ENCODE data around the gene ALOX15. TPM values are rescaled to one million over a fixed set of nuclear protein-coding genes. Genes with fewer than 3 reads are reported as not detected.

The ALOX15 gene
- total RNA-seq, 6 experiments from 2014 or later: not detected

DNA sequence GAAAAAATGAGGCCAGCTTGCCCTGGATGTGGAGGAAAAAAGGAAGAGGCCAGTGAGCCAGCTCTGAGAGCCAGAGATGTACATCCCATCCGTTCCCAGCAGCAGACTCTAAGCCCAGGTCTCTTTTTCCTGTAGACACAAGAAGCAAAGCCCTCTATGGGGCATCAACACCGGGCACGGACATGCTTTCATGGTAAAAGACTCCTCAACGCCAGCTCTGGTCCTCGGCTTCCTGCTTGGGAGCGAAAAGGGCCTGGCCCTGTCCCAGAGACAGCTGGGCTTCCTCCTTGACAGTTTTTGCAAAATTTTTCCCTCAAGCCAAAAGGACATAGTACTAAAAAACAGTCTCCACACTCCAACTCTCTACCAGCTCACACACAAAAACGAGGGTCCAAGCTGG is 35.3 kb upstream of the ALOX15 start:
- H3K27ac Mint-ChIP-seq: no peak overlapping the region
- H3K36me3 Mint-ChIP-seq (ENCODE audit: low read depth): peaks cover 40% of the 10 kb centered on the region
- no peaks in the 10 kb centered on the region for H3K9me3 Mint-ChIP-seq
- no peak for DNase-seq
- TF ChIP-seq, protein P1, sequence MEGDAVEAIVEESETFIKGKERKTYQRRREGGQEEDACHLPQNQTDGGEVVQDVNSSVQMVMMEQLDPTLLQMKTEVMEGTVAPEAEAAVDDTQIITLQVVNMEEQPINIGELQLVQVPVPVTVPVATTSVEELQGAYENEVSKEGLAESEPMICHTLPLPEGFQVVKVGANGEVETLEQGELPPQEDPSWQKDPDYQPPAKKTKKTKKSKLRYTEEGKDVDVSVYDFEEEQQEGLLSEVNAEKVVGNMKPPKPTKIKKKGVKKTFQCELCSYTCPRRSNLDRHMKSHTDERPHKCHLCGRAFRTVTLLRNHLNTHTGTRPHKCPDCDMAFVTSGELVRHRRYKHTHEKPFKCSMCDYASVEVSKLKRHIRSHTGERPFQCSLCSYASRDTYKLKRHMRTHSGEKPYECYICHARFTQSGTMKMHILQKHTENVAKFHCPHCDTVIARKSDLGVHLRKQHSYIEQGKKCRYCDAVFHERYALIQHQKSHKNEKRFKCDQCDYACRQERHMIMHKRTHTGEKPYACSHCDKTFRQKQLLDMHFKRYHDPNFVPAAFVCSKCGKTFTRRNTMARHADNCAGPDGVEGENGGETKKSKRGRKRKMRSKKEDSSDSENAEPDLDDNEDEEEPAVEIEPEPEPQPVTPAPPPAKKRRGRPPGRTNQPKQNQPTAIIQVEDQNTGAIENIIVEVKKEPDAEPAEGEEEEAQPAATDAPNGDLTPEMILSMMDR (IDR thresholded peaks at IDR 0.05): no peak
- peaks cover 3% of the 10 kb centered on the region; the same call in 1 of the 2 replicates for H3K27me3 Mint-ChIP-seq (ENCODE audit: insufficient read depth)
- H3K4me3 Mint-ChIP-seq: no peak overlapping the region
- peaks cover 54% of the 10 kb centered on the region for H3K4me1 Mint-ChIP-seq (ENCODE audit: low read depth)

GRCh38 chr17:4675791-4676190 is 34.3 kb upstream of the ALOX15 start:
- H3K36me3 Mint-ChIP-seq (ENCODE audit: low read depth): peaks cover 44% of the 10 kb centered on the region
- no peak overlapping the region for H3K4me3 Mint-ChIP-seq
- peaks cover 50% of the 10 kb centered on the region for H3K4me1 Mint-ChIP-seq (ENCODE audit: low read depth)
- H3K27me3 Mint-ChIP-seq (ENCODE audit: insufficient read depth): peaks cover 3% of the 10 kb centered on the region; the same call in 1 of the 2 replicates
- TF ChIP-seq, protein P1 (IDR thresholded peaks at IDR 0.05): no peak
- no peak for DNase-seq
- H3K27ac Mint-ChIP-seq: no peak overlapping the region
- H3K9me3 Mint-ChIP-seq: no peaks in the 10 kb centered on the region

DNA sequence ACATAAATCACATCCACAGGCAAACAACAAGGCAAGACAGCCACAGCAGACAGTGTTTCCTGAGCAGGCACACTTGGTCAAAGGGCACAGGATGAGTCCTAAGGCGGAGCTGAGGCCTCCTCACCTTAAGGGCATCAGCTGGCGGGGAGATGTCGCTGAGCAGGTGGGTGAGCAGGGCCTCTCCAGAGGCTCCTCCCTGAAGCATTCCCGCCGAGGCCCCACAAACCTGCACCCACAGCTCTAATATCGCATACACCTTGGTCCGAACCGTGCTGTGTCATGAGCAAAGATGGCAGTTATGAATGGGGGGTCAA is 33.2 kb upstream of the ALOX15 start:
- no peaks in the 10 kb centered on the region for H3K9me3 Mint-ChIP-seq
- TF ChIP-seq, protein P1 (IDR thresholded peaks at IDR 0.05): no peak
- no peak overlapping the region for H3K27ac Mint-ChIP-seq

GRCh38 chr17:4673986-4674684 is 32.7 kb upstream of the ALOX15 start:
- H3K27me3 Mint-ChIP-seq (ENCODE audit: insufficient read depth): peaks cover 3% of the 10 kb centered on the region; the same call in 1 of the 2 replicates
- TF ChIP-seq, protein P1 (IDR thresholded peaks at IDR 0.05): no peak
- no peak overlapping the region for H3K27ac Mint-ChIP-seq
- peaks cover 51% of the 10 kb centered on the region for H3K36me3 Mint-ChIP-seq (ENCODE audit: low read depth)
- no peaks in the 10 kb centered on the region for H3K9me3 Mint-ChIP-seq
- no peak for DNase-seq
- H3K4me1 Mint-ChIP-seq (ENCODE audit: low read depth): peaks cover 34% of the 10 kb centered on the region
- H3K4me3 Mint-ChIP-seq: no peak overlapping the region

More for the DNA sequence above, 33.2 kb upstream of the ALOX15 start:
- Mint-ChIP-seq H3K4me3 (no peak overlapping the region), H3K27me3 (ENCODE audit: insufficient read depth) (peaks cover 3% of the 10 kb centered on the region; the same call in 1 of the 2 replicates), H3K4me1 (ENCODE audit: low read depth) (peaks cover 39% of the 10 kb centered on the region), H3K36me3 (ENCODE audit: low read depth) (peaks cover 47% of the 10 kb centered on the region)
- no peak for DNase-seq

DNA sequence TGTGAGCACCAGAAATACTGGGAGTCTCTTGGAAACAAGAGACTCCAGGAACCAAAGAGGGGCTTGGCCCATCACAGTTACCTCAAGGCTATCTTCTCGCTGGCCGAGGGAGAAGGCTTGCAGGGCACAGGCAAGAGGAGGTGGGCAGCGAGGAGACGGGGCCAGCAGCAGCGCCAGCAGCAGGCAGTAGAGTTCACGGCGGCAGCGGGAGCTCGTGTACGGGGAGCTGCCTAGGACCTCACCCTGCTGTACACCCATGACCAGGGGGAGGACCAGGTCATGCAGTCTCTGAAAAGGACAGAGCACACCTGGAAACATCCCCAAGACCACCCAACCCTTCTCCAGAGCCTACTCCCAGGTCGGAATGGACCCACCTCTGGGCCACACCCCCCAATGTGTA is 31.7 kb upstream of the ALOX15 start:
- no peak overlapping the region for H3K4me3 Mint-ChIP-seq
- H3K27me3 Mint-ChIP-seq (ENCODE audit: insufficient read depth): peaks cover 3% of the 10 kb centered on the region; the same call in 1 of the 2 replicates
- H3K4me1 Mint-ChIP-seq (ENCODE audit: low read depth): peaks cover 24% of the 10 kb centered on the region
- peaks cover 51% of the 10 kb centered on the region for H3K36me3 Mint-ChIP-seq (ENCODE audit: low read depth)
- no peak for DNase-seq
- H3K27ac Mint-ChIP-seq: no peak overlapping the region
- no peaks in the 10 kb centered on the region for H3K9me3 Mint-ChIP-seq
- TF ChIP-seq, protein P1 (IDR thresholded peaks at IDR 0.05): no peak
